Measurements from ENCODE around the gene UNC119B. TPM values are rescaled to one million over a fixed set of nuclear protein-coding genes. Genes with fewer than 3 reads are reported as not detected.

The UNC119B gene
- total RNA-seq, 1 donor from 2014 or later, result 80.0 TPM

DNA sequence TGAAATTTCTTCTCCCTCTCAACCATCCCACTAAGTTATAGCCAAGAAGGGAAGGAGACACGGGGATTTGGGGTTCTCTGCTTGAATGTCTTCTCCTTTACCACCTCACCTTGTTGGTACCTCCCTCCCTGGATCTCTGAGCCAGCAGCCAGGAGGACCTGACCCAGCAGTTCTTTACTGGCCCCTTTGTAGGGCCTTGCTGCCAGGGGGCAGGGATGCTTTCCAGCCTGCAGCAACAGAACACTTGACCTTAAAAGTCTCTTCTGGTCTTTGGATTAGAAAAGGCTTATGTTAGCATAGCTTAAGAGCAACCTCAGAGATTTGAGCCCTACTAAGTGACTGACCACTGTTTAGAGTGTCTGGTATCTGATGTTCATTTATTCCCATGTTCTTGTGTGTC is 12.9 kb upstream of the UNC119B start:
- no peaks in the 10 kb centered on the region for H3K27me3 Mint-ChIP-seq (ENCODE audit: low read depth)
- no peak for DNase-seq (ENCODE audit: low read depth, low spot score)
- no peaks in the 10 kb centered on the region for H3K9me3 Mint-ChIP-seq
- no peak overlapping the region for H3K4me3 Mint-ChIP-seq
- H3K27ac Mint-ChIP-seq (ENCODE audit: unreplicated experiment), result no peak overlapping the region
- peaks cover 25% of the 10 kb centered on the region for H3K4me1 Mint-ChIP-seq
- peaks cover 23% of the 10 kb centered on the region for H3K36me3 Mint-ChIP-seq (ENCODE audit: low read depth)
- TF ChIP-seq, protein P1, sequence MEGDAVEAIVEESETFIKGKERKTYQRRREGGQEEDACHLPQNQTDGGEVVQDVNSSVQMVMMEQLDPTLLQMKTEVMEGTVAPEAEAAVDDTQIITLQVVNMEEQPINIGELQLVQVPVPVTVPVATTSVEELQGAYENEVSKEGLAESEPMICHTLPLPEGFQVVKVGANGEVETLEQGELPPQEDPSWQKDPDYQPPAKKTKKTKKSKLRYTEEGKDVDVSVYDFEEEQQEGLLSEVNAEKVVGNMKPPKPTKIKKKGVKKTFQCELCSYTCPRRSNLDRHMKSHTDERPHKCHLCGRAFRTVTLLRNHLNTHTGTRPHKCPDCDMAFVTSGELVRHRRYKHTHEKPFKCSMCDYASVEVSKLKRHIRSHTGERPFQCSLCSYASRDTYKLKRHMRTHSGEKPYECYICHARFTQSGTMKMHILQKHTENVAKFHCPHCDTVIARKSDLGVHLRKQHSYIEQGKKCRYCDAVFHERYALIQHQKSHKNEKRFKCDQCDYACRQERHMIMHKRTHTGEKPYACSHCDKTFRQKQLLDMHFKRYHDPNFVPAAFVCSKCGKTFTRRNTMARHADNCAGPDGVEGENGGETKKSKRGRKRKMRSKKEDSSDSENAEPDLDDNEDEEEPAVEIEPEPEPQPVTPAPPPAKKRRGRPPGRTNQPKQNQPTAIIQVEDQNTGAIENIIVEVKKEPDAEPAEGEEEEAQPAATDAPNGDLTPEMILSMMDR (conservative IDR thresholded peaks at IDR 0.05), result no peak

DNA sequence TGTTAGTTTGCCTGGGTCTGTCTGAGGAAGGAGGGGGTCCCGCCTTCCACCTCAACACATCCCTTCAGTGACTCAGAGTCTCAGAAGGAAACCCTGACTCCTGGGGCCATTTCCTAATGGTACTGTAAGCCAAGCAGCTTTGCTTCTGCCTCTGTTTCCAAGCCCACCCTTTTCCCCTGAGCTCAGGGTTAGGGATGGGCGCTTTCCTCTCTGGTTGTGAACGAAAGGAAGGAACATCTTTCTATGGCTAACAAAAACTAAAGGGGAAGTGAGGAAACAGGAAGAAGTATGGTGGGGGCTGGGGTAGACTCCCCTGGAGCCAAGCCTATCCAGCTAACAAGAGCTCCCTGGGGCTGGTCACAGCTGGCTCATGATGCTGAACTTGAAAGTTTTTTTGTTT is 11.6 kb upstream of the UNC119B start:
- Mint-ChIP-seq H3K36me3 (ENCODE audit: low read depth) (peaks cover 23% of the 10 kb centered on the region), H3K9me3 (no peaks in the 10 kb centered on the region), H3K4me1 (peaks cover 12% of the 10 kb centered on the region), H3K27me3 (ENCODE audit: low read depth) (no peaks in the 10 kb centered on the region), H3K4me3 (no peak overlapping the region), H3K27ac (ENCODE audit: unreplicated experiment) (no peak overlapping the region)
- no peak for DNase-seq (ENCODE audit: low read depth, low spot score)
- TF ChIP-seq, protein P1 (conservative IDR thresholded peaks at IDR 0.05), result no peak

DNA sequence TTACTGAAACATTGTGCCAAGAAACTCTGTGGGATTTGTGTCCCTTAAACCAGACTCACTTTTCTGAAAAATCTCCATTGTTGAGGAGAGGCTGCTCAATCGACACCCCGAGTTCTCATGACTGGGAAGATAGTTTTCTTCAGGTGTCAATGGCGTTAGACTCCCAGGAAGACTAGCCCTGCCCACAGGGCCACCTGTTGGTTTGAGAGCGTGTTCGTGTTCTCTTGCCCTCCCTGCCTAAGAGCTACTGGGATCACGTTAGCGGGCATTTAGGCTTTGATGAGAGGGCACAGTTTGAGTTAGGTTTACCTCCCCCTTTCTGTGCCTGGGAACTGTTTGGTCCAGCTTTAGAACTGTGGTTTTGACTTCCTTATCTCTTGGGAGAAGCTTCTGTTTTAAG is 10.7 kb upstream of the UNC119B start:
- no peaks in the 10 kb centered on the region for H3K9me3 Mint-ChIP-seq
- no peak overlapping the region for H3K4me3 Mint-ChIP-seq
- H3K27ac Mint-ChIP-seq (ENCODE audit: unreplicated experiment), result no peak overlapping the region
- TF ChIP-seq, protein P1 (conservative IDR thresholded peaks at IDR 0.05), result no peak
- peaks cover 3% of the 10 kb centered on the region for H3K4me1 Mint-ChIP-seq
- DNase-seq (ENCODE audit: low read depth, low spot score), result no peak
- peaks cover 20% of the 10 kb centered on the region for H3K36me3 Mint-ChIP-seq (ENCODE audit: low read depth)
- no peaks in the 10 kb centered on the region for H3K27me3 Mint-ChIP-seq (ENCODE audit: low read depth)

DNA sequence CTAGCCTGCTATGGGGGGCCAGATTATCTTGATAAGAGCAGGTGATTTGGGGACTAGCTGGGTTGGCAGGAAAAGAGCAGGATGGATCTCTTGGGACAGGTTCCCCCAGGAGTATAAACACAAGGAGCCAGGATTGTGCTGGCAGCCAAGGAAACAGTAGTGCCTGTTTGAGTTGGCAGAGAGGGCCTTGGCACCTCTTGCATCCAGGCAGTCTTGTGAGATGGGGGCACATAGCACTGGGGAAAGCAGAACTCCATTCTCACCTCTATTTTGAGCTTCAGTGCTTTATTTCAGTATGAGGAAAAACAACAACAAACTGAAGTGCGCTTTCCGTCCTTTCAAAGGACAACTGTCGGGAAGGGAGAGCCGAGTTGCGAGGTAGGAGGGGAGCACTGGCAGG is 9.4 kb upstream of the UNC119B start:
- Mint-ChIP-seq H3K27ac (ENCODE audit: unreplicated experiment) (peak overlapping the region; percentile 0), H3K36me3 (ENCODE audit: low read depth) (peaks cover 12% of the 10 kb centered on the region), H3K9me3 (no peaks in the 10 kb centered on the region), H3K4me3 (no peak overlapping the region), H3K27me3 (ENCODE audit: low read depth) (no peaks in the 10 kb centered on the region), H3K4me1 (no peaks in the 10 kb centered on the region)
- DNase-seq (ENCODE audit: low read depth, low spot score), result no peak
- TF ChIP-seq, protein P1 (conservative IDR thresholded peaks at IDR 0.05), result no peak

DNA sequence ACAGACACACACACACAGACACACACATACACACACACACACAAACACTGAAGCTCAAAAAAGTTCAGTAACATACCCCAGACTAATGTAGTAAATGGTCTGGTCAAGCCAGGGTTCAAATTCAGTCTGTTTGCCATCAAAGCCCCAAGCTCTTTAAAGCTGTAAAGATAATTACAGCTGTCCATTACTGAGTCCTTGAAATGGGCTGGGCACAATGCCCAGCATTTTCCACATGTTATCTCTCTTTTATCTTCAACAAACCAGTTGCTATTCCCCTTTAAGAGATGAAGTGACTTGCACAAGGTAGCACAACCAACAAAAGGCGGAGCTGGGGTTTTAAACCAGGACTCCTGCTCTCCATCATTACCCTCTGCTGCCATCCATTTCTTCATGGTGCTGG is 7.6 kb upstream of the UNC119B start:
- H3K27me3 Mint-ChIP-seq (ENCODE audit: low read depth), result no peaks in the 10 kb centered on the region

More for the DNA sequence above, 7.6 kb upstream of the UNC119B start:
- peaks cover 15% of the 10 kb centered on the region for H3K36me3 Mint-ChIP-seq (ENCODE audit: low read depth)
- no peak overlapping the region for H3K4me3 Mint-ChIP-seq
- H3K4me1 Mint-ChIP-seq, result no peaks in the 10 kb centered on the region
- no peaks in the 10 kb centered on the region for H3K9me3 Mint-ChIP-seq
- TF ChIP-seq, protein P1 (conservative IDR thresholded peaks at IDR 0.05), result no peak
- H3K27ac Mint-ChIP-seq (ENCODE audit: unreplicated experiment), result no peak overlapping the region
- DNase-seq (ENCODE audit: low read depth, low spot score), result no peak

All from neural crest cell (in vitro differentiated cells).